Measurements from ENCODE around the gene MAP1A.
"Not testable (repeated sequence)": the region's sequence is repeated elsewhere in the genome, so short reads cannot be mapped to it uniquely, and the experiment has no call there.

Gene MAP1A

DNA sequence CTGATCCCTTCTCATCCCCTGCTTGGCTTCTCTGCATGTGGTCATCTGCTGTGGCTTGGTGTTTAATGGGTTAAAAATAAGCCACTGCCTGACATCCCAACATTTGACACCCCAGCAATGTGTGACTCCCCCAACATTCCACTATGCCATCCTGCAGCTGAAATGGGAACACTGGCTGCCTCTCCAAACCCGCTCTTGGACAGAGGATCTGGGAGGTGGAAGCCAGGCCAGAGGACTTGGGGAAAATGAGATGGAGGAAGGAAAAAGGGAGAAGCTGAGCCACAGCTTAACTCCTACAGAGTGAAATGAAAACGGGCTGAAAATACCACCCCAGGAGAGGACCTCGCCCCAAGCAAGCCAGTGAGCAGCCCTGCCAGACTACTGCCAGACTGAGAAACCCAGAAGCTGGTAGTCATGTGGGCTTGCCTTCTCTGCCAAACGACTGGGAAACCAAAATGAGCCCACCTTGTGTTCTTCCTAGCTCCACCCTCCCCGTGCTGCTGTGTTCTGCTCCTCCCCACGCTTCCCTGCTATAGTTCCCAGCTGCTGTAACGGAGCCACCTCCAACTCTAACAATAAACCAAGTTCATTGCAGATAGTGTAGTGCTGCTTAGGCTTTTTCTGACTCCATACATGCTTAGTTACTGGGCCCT, 13.7 kb downstream of the MAP1A start:
- no peak for DNase-seq

DNA sequence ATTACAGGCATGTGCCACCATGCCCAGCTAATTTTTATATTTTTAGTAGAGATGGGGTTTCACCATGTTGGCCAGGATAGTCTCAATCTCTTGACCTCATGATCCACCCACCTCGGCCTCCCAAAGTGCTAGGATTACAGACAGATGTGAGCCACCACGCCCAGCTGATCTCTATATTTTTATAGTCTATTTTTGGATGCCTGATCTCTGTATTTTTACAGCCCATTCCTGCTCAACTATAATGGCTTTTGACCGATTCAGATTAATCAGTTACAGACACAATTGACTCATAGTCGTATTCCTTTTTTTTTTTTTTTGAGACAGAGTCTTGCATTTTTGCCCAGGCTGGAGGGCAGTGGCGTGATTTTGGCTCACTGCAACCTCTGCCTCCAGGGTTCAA, 15.4 kb downstream of the MAP1A start:
- not testable (repeated sequence) for DNase-seq

DNA sequence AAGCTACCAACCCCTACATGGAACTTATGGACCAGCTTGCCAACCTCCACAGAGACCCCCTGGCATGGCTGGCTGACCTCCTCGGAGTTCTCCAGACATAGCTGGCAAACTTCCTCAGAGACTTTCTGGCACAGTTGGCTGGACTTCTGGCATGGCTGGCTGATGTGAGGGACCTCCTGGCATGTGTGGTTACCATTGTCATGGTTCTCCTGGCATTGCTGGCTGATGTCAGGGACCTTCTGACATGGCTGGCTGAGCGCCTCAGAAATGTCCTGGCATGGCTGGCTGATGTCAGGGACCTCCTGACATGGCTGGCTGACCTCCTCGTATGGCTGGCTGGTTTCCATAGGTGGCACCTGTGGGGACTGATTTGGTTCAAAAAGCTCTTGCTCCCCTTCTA, 17.5 kb downstream of the MAP1A start:
- DNase-seq, result no peak

DNA sequence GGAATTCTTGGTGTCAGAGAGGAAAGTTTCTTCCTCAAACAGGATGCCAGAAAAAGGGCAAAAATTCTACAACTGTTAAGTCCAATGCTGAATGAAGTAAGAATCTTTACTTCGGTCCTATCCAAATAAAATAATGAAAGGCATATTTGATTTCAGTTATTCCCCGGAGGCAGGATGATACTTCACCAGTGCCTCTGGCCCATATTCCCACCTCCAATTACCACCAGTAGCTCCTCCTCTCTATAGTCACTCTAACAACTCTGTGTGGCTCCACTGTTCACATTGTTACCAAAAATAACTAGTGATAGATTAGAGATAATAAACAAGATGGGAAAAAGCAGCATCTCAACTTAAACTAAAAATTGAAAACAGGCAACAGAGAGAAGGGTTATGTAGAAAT, 20.7 kb downstream of the MAP1A start:
- no peak for DNase-seq

DNA sequence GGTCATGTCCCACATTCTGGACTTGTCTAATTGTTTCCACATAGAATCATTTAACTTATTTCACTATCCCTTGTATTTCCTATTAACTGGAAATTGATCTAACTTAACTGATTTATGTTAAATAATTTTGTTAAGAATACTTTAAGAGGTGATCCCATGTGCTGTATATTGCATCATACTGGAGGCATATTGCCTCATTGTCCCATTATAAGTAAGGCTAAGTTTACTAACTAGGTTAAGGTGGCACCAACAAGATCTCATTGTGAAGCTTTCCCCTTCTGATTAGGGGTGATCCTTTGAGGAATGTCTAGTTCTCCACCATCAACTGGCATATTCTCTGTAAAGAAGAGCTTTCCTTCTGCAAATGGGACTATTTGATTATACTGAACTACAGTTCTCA, 24.4 kb downstream of the MAP1A start:
- DNase-seq, result no peak

DNA sequence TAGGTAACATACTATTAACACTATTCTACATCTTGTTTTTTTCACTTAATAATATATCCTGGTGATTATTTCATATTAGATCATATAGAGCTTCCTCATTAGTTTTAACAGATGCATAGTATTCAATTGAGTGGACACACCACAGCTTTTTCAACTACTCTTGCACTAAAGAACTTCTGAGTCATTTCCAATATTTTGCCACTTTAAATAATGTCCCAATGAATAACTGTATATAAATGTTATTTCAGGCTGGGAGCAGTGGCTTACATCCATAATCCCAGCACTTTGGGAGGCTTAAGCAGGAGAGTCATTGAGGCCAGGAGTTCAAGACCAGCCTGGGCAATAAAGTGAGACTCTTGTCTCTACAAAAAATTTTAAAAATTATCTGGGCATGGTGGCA, 26.9 kb downstream of the MAP1A start:
- DNase-seq, result no peak

DNA sequence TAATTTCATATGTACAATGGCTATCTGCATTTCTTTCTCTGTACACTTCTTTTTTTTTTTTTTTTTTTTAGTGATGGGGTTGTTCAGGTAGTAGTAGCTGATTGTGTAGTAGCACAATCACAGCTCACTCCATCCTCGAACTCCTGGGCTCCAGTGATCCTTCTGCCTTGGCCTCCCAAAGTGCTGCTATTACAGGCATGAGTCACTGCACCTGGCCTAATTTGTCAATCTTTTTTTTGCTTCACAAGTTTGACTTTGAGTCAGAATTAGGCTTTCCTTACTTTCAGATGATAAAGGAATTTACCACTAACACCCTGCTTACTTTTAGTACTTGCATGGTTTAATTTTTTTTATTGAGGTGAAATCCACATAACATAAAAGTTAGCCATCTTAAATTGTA, 28.0 kb downstream of the MAP1A start:
- no peak for DNase-seq

DNA sequence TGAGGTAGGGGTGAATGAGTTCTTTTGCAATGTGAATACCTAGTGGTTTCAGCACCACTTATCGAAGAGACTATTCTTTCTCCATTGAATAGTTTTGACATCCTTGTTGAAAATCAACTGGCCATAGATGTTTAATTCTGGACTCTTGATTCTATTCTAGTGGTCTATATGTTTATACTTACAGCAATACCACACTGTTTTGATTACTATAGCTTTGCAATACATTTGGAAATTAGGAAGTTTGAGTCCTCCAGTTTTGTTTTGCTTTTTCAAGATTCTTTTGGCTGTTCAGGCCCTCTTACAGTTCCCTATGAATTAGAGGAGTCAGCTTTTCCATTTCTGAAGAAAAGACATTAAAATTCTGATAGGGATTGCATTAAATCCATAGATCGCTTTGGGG, 30.1 kb downstream of the MAP1A start:
- DNase-seq, result no peak

DNA sequence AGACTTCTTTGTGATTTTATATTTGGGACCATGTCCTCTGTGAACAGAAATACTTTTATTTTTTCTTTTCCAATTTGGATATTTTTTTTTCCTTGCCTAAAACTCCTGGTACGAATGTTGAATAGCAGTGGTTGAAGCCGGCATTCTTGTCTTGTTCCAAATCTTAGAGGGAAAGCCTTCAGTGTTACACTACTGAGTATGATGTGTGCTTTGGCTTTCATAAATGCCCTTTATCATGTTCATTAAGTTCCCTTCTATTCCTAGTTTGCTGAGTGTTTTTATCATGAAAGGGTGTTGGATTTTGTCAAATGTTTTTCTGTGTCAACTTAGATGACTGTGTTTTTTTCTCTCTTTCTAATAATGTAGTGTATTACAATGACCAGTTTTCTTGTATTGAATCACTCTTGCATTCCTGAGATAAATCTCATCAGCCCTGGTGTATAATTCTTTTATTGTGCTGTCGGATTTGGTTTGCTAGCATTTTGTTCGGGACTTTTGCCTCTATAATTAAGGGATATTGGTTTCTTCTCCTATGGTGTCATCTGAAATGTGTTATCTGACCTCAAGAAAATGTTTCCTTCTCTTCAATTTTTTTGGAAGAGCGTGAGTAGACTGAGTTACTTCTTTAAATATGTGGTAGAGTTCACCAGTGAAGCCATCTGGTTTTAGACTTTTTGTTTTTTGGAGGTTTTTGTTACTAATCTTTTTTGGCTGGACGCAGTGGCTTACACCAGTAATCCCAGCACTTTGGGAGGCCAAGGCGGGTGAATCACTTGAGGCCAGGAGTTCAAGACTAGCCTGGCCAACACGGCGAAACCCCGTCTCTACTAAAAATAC, 33.3 kb downstream of the MAP1A start:
- DNase-seq, result no peak

DNA sequence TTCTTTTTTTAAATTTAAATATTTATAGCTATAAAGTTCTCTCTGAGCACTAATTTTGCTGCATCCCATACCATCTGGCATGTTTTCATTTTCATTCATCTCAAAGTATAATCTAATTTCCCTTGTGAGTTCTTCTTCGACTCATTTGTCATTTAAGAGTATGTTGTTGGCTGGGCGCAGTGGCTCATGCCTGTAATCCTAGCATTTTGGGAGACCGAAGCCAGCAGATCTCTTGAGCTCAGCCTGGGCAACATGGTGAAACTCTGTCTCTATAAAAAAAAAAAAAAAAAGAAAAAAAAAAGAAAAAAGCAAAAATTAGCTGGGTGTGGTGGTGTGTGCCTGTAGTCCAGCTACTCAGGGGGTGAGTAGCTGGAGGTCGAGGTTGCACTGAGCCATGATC, 34.8 kb downstream of the MAP1A start:
- DNase-seq, result no peak

DNA sequence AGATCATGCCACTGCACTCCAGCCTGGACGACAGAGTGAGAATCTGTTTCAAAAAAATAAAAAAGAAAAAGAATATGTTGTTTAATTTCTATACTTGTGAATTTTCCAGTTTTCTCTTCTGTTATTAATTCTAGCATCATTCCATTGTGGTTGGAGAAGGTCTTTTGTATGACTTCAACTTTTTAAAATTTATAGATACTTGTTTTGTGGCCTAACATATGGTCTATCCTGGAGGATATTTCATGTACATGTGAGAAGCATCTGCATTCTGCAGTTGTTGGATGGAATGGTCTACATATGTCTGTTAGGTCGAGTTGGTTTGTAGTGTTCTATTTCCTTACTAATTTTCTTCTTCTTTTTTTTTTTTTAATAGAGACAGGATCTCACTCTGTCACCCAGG, 35.6 kb downstream of the MAP1A start:
- DNase-seq, result no peak

DNA sequence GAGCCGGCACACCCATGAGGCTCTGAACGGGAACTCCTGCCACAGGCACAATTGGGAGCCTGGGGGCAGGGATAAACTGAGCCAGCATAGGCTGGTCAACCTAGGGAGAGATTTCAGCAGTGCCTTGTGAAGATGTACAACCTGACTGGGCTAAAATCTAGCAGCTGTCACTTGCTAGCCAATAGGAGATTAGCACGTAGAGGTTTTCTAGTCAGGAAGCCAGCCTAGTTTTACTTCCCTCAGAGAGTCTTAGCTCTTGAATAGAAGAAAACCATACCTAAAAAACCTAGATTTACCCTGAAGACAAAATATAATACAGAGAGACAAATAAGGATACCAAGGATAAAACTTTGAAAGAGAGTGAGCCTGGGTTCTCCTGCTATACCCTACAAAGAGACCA, 45.3 kb downstream of the MAP1A start:
- not testable (repeated sequence) for DNase-seq

DNA sequence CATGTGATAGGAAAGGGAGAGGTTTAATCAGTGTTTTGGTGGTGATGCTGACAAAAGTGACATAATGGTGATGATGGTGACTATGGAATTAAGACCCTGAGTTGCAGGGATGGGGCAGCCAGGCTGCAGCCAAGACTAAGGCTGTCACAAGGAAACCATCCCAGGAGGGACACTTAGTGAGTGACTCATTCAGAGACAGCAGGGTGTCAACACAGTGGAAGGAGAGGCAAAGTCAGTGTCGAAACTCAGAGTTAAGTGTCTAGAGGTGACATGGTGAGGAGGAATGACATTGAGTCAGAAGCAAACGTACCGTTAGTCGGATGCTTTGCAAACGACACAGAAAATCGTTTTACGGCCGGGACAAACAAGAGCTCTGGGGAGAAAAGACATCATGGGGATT, 46.4 kb downstream of the MAP1A start:
- DNase-seq, result not testable (repeated sequence)

DNA sequence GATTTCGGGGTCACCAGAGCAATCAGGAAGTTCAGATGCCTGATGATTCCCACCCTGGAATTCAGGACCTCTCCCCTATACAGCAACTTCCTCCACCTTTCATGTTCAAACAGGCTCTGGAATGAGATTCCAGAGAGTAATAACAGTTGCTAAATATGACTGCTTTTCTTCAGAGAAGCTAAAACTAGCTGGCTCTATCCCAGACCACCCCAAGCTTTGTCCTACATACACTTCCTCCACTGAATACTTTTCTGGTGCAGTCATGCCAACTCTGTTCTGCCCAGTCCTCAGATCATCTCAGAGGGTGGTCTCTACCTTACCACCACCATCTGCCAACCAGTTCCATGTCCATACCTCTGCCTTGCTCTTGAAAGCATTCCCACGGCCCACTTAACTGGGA, 49.2 kb downstream of the MAP1A start:
- DNase-seq, result not testable (repeated sequence)

DNA sequence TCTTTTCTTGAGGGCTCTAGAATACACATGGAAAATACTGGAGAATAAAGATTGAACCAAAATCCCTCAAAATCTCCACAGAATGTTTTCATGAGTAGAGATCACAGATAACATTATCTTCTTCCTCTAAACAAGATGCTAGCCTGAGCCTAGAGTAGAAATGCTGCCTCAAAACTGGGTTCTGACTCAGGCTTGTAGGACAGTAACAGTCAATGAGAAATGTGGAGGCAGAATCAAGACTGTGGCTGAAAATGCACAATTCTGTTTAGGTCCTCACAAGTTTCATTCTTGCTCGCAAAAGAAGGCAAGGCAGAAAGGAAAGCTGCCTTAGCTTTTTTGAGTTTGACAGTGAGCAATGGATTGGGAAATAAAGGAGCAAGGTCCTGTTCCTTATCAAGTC, 57.2 kb downstream of the MAP1A start:
- DNase-seq, result not testable (repeated sequence)
